Measurements from ENCODE around the gene PAQR8. TPM values are rescaled to one million over a fixed set of nuclear protein-coding genes. Genes with fewer than 3 reads are reported as not detected.

Gene PAQR8
- total RNA-seq, 1 experiment from 2014 or later = 8.7 TPM

DNA sequence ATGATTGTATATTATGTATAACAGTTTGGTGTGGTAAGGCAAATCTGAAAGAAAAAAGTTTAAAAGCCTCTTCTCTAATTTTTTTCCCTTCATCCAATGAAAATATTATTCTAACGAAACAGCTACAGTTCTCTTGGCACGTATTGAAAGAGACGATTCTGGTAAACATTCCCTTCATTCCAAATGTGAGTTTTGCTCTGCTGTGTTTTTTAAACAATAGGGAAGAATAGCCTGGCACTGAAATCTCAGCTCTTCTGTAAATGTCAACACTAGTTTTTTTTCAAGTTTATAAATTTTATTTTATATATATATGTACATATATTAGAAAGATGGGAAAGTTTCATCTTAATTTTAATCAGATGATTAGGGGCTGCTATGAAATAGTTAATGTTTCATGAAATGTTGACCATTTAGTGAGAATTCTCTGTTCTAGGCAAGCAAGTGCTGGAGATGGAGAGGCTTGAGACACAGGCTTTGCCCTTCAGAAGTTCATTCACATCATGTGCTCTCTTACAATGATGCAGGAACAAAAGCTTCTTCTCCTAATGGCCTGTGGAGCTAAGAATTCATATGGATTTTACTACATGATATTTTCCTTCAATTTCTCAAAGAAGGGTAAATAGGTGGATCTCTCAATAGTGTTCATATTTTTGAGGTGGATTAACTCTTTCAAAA is 4.1 kb downstream of the PAQR8 start:
- no peak for DNase-seq
- Histone ChIP-seq H3K9me3 (no peaks in the 10 kb centered on the region), H3K4me3 (ENCODE audit: low read depth, low read length) (no peak overlapping the region), H3K4me1 (peaks cover 13% of the 10 kb centered on the region), H3K36me3 (ENCODE audit: control insufficient read depth, insufficient read depth, low read length) (no peaks in the 10 kb centered on the region; the same call in 1 of the 2 replicates), H3K27me3 (replicated peaks; ENCODE audit: control insufficient read depth, insufficient read depth, low read length) (no peaks in the 10 kb centered on the region)
- intact Hi-C loops (cut with micrococcal nuclease; ENCODE audit: unreplicated experiment) = no loop called here
- no peak overlapping the region for H3K4me3 Mint-ChIP-seq (ENCODE audit: unreplicated experiment)
- no TSS peak for BruUV-seq (replicated peaks)
- H3K36me3 Mint-ChIP-seq (ENCODE audit: insufficient read depth, unreplicated experiment) = peaks cover 16% of the 10 kb centered on the region
- H3K27me3 Mint-ChIP-seq (ENCODE audit: insufficient read depth, unreplicated experiment) = no peaks in the 10 kb centered on the region
- H3K4me1 Mint-ChIP-seq (ENCODE audit: low read depth, unreplicated experiment) = peaks cover 4% of the 10 kb centered on the region
- CTCF ChIA-PET = no interaction called here
- TF ChIP-seq, protein P1, sequence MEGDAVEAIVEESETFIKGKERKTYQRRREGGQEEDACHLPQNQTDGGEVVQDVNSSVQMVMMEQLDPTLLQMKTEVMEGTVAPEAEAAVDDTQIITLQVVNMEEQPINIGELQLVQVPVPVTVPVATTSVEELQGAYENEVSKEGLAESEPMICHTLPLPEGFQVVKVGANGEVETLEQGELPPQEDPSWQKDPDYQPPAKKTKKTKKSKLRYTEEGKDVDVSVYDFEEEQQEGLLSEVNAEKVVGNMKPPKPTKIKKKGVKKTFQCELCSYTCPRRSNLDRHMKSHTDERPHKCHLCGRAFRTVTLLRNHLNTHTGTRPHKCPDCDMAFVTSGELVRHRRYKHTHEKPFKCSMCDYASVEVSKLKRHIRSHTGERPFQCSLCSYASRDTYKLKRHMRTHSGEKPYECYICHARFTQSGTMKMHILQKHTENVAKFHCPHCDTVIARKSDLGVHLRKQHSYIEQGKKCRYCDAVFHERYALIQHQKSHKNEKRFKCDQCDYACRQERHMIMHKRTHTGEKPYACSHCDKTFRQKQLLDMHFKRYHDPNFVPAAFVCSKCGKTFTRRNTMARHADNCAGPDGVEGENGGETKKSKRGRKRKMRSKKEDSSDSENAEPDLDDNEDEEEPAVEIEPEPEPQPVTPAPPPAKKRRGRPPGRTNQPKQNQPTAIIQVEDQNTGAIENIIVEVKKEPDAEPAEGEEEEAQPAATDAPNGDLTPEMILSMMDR (IDR thresholded peaks at IDR 0.05; ENCODE audit: insufficient read depth in 1 of 2, low read depth in 1 of 2, low read length in 1 of 2, severe bottlenecking in 1 of 2, unreplicated experiment in 1 of 2) = no peak
- POLR2A ChIA-PET = interaction anchor here (0.5 kb wide), 1 partner anchor 17 kb away, joined by 5 read pairs; no protein-coding TSS in a partner anchor
- no peak overlapping the region for H3K27ac Mint-ChIP-seq (ENCODE audit: unreplicated experiment)
- H3K9me3 Mint-ChIP-seq (ENCODE audit: unreplicated experiment) = no peaks in the 10 kb centered on the region

DNA sequence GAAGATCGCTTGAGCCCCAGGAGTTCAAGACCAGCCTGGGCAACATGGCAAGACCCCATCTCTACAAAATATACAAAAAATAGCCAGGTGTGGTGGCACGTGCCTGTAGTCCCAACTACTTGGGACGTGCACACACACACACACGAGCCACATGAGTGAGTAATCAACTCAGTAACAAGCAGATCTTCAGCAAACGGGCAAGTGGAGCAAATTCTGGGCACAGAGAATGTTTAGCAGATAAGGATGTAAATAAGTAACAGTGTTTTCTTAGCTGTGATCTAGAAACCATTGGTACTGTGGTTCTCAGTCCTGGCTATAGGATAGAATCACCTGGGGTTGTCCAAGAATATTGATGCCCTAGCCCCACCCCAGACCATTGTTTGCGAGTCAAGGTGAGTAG is 6.1 kb downstream of the PAQR8 start:
- CTCF ChIA-PET = no interaction called here
- Histone ChIP-seq H3K36me3 (ENCODE audit: control insufficient read depth, insufficient read depth, low read length) (no peaks in the 10 kb centered on the region; the same call in 1 of the 2 replicates), H3K27me3 (replicated peaks; ENCODE audit: control insufficient read depth, insufficient read depth, low read length) (no peaks in the 10 kb centered on the region), H3K9me3 (no peaks in the 10 kb centered on the region), H3K4me1 (peaks cover 6% of the 10 kb centered on the region; the same call in 1 of the 2 replicates), H3K4me3 (ENCODE audit: low read depth, low read length) (no peak overlapping the region)
- Mint-ChIP-seq H3K27ac (ENCODE audit: unreplicated experiment) (no peak overlapping the region), H3K4me1 (ENCODE audit: low read depth, unreplicated experiment) (peaks cover 4% of the 10 kb centered on the region), H3K36me3 (ENCODE audit: insufficient read depth, unreplicated experiment) (peaks cover 18% of the 10 kb centered on the region), H3K27me3 (ENCODE audit: insufficient read depth, unreplicated experiment) (no peaks in the 10 kb centered on the region), H3K4me3 (ENCODE audit: unreplicated experiment) (no peak overlapping the region), H3K9me3 (ENCODE audit: unreplicated experiment) (no peaks in the 10 kb centered on the region)
- POLR2A ChIA-PET = no interaction called here
- no TSS peak for BruUV-seq (replicated peaks)
- TF ChIP-seq, protein P1 (IDR thresholded peaks at IDR 0.05; ENCODE audit: insufficient read depth in 1 of 2, low read depth in 1 of 2, low read length in 1 of 2, severe bottlenecking in 1 of 2, unreplicated experiment in 1 of 2) = no peak
- no peak for DNase-seq
- intact Hi-C loops (cut with micrococcal nuclease; ENCODE audit: unreplicated experiment) = no loop called here

DNA sequence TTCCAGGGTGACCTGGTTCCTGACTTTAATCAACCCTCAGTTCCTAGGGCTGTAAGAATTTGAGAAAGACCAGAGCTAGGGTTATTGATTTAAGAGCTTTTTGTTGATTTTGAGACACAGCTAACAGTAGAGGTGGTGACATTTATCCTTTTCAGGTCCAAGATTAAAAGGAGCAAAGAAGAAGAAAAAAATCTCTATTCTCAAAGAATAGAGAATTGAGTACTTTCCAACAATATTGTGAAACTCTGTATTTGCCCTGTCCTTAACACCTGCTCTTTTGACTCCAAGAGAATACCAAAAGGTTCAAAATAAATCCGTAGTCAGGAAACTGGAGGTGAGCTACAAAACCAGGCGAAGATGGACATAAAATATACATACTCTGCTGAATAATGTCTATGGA is 7.3 kb downstream of the PAQR8 start:
- no TSS peak for BruUV-seq (replicated peaks)
- no peak overlapping the region for H3K27ac Mint-ChIP-seq (ENCODE audit: unreplicated experiment)
- H3K4me3 ChIP-seq (ENCODE audit: low read depth, low read length) = no peak overlapping the region
- H3K4me1 Mint-ChIP-seq (ENCODE audit: low read depth, unreplicated experiment) = peaks cover 4% of the 10 kb centered on the region
- CTCF ChIA-PET = no interaction called here
- H3K9me3 ChIP-seq = no peaks in the 10 kb centered on the region
- DNase-seq = no peak
- no peaks in the 10 kb centered on the region for H3K27me3 ChIP-seq (replicated peaks; ENCODE audit: control insufficient read depth, insufficient read depth, low read length)
- peaks cover 8% of the 10 kb centered on the region for H3K9me3 Mint-ChIP-seq (ENCODE audit: unreplicated experiment)
- POLR2A ChIA-PET = no interaction called here
- H3K36me3 ChIP-seq (ENCODE audit: control insufficient read depth, insufficient read depth, low read length) = no peaks in the 10 kb centered on the region; the same call in 1 of the 2 replicates
- H3K4me1 ChIP-seq = no peaks in the 10 kb centered on the region
- TF ChIP-seq, protein P1 (IDR thresholded peaks at IDR 0.05; ENCODE audit: insufficient read depth in 1 of 2, low read depth in 1 of 2, low read length in 1 of 2, severe bottlenecking in 1 of 2, unreplicated experiment in 1 of 2) = no peak
- no peaks in the 10 kb centered on the region for H3K27me3 Mint-ChIP-seq (ENCODE audit: insufficient read depth, unreplicated experiment)
- intact Hi-C loops (cut with micrococcal nuclease; ENCODE audit: unreplicated experiment) = no loop called here
- H3K36me3 Mint-ChIP-seq (ENCODE audit: insufficient read depth, unreplicated experiment) = peaks cover 24% of the 10 kb centered on the region
- H3K4me3 Mint-ChIP-seq (ENCODE audit: unreplicated experiment) = no peak overlapping the region

All from Caco-2 (cell line).